ENCODE measurements around the gene MESD. TPM values are rescaled to one million over a fixed set of nuclear protein-coding genes. Genes with fewer than 3 reads are reported as not detected.

Gene MESD
- total RNA-seq, 1 experiment from 2014 or later, result 13.7 TPM

GRCh38 chr15:81000624-81001151, 11.1 kb upstream of the MESD start, which contains the start of gene TLNRD1:
Gene TLNRD1 (plus strand): TSS chr15:81000923. CDS start chr15:81002272, 1,349 bp downstream.
- Histone ChIP-seq H3K4me3 (ENCODE audit: low read length) (peak within 1 kb of the TSS; percentile 83), H3K4me2 (ENCODE audit: low read depth, low read length, poor library complexity, severe bottlenecking) (peak within 1 kb of the TSS; percentile 85), H3K9ac (ENCODE audit: low read length) (peak within 1 kb of the TSS; percentile 94), H2AFZ (ENCODE audit: low read length) (peak within 1 kb of the TSS; percentile 96), H3K9me3 (ENCODE audit: low read length) (no peaks in the 10 kb centered on the region), H3K4me1 (ENCODE audit: low read length) (peaks cover 21% of the 10 kb centered on the region), H3K27me3 (ENCODE audit: low read length) (no peaks in the 10 kb centered on the region; the same call in 1 of the 2 replicates), H3K9me2 (replicated peaks; ENCODE audit: insufficient read depth, low read length) (no peaks in the 10 kb centered on the region), H3K27ac (ENCODE audit: low read length) (no peak within 1 kb of the TSS), H4K20me1 (ENCODE audit: insufficient read depth, low read depth, low read length) (peaks cover 27% of the 10 kb centered on the region), H3K36me3 (ENCODE audit: insufficient read depth, low read length) (no peaks in the 10 kb centered on the region), H3K79me2 (ENCODE audit: low read length) (no peaks in the 10 kb centered on the region)
- peak; percentile 94 for DNase-seq

GRCh38 chr15:81000144-81000623, 10.6 kb upstream of the MESD start:
- H3K4me2 ChIP-seq (ENCODE audit: low read depth, low read length, poor library complexity, severe bottlenecking), result peak overlapping the region; percentile 85
- H3K79me2 ChIP-seq (ENCODE audit: low read length), result no peaks in the 10 kb centered on the region
- H3K9me3 ChIP-seq (ENCODE audit: low read length), result no peaks in the 10 kb centered on the region
- H3K27me3 ChIP-seq (ENCODE audit: low read length), result no peaks in the 10 kb centered on the region; the same call in 1 of the 2 replicates
- H2AFZ ChIP-seq (ENCODE audit: low read length), result peak overlapping the region; percentile 96
- peaks cover 21% of the 10 kb centered on the region for H3K4me1 ChIP-seq (ENCODE audit: low read length)
- peak overlapping the region; percentile 83 for H3K4me3 ChIP-seq (ENCODE audit: low read length)
- H4K20me1 ChIP-seq (ENCODE audit: insufficient read depth, low read depth, low read length), result peaks cover 27% of the 10 kb centered on the region
- peak overlapping the region; percentile 94 for H3K9ac ChIP-seq (ENCODE audit: low read length)
- no peak for DNase-seq
- no peaks in the 10 kb centered on the region for H3K9me2 ChIP-seq (replicated peaks; ENCODE audit: insufficient read depth, low read length)
- no peak overlapping the region for H3K27ac ChIP-seq (ENCODE audit: low read length)
- H3K36me3 ChIP-seq (ENCODE audit: insufficient read depth, low read length), result no peaks in the 10 kb centered on the region

- Histone ChIP-seq H3K27ac (ENCODE audit: low read length) (no peak overlapping the region), H3K4me3 (ENCODE audit: low read length) (peak overlapping the region; percentile 83; the same call in 1 of the 2 replicates), H3K36me3 (ENCODE audit: insufficient read depth, low read length) (no peaks in the 10 kb centered on the region), H3K9me3 (ENCODE audit: low read length) (no peaks in the 10 kb centered on the region), H2AFZ (ENCODE audit: low read length) (no peak overlapping the region), H3K27me3 (ENCODE audit: low read length) (no peaks in the 10 kb centered on the region; the same call in 1 of the 2 replicates), H4K20me1 (ENCODE audit: insufficient read depth, low read depth, low read length) (peaks cover 23% of the 10 kb centered on the region), H3K4me1 (ENCODE audit: low read length) (peaks cover 21% of the 10 kb centered on the region), H3K9ac (ENCODE audit: low read length) (peak overlapping the region; percentile 94; the same call in 1 of the 2 replicates), H3K79me2 (ENCODE audit: low read length) (no peaks in the 10 kb centered on the region), H3K9me2 (replicated peaks; ENCODE audit: insufficient read depth, low read length) (no peaks in the 10 kb centered on the region), H3K4me2 (ENCODE audit: low read depth, low read length, poor library complexity, severe bottlenecking) (peak overlapping the region; percentile 85)
- DNase-seq, result no peak
Measured at GRCh38 chr15:80999623-81000036, 10.0 kb upstream of the MESD start.

- H3K27me3 ChIP-seq (ENCODE audit: low read length), result no peaks in the 10 kb centered on the region; the same call in 1 of the 2 replicates
- no peaks in the 10 kb centered on the region for H3K36me3 ChIP-seq (ENCODE audit: insufficient read depth, low read length)
- H3K9me3 ChIP-seq (ENCODE audit: low read length), result no peaks in the 10 kb centered on the region
- peaks cover 21% of the 10 kb centered on the region for H3K4me1 ChIP-seq (ENCODE audit: low read length)
- no peaks in the 10 kb centered on the region for H3K79me2 ChIP-seq (ENCODE audit: low read length)
- no peak overlapping the region for H3K4me2 ChIP-seq (ENCODE audit: low read depth, low read length, poor library complexity, severe bottlenecking)
- peak; percentile 46 for DNase-seq
- H3K27ac ChIP-seq (ENCODE audit: low read length), result no peak overlapping the region
- no peak overlapping the region for H2AFZ ChIP-seq (ENCODE audit: low read length)
- H3K9ac ChIP-seq (ENCODE audit: low read length), result no peak overlapping the region
- H3K9me2 ChIP-seq (replicated peaks; ENCODE audit: insufficient read depth, low read length), result no peaks in the 10 kb centered on the region
- no peak overlapping the region for H3K4me3 ChIP-seq (ENCODE audit: low read length)
- peaks cover 10% of the 10 kb centered on the region for H4K20me1 ChIP-seq (ENCODE audit: insufficient read depth, low read depth, low read length)
Measured at GRCh38 chr15:80998251-80998650, 8.6 kb upstream of the MESD start.

- Histone ChIP-seq H3K27ac (ENCODE audit: low read length) (no peak overlapping the region), H4K20me1 (ENCODE audit: insufficient read depth, low read depth, low read length) (peaks cover 5% of the 10 kb centered on the region; the same call in 1 of the 2 replicates), H3K79me2 (ENCODE audit: low read length) (no peaks in the 10 kb centered on the region), H3K4me2 (ENCODE audit: low read depth, low read length, poor library complexity, severe bottlenecking) (no peak overlapping the region), H3K9me3 (ENCODE audit: low read length) (no peaks in the 10 kb centered on the region), H2AFZ (ENCODE audit: low read length) (no peak overlapping the region), H3K27me3 (ENCODE audit: low read length) (no peaks in the 10 kb centered on the region; the same call in 1 of the 2 replicates), H3K9me2 (replicated peaks; ENCODE audit: insufficient read depth, low read length) (no peaks in the 10 kb centered on the region), H3K9ac (ENCODE audit: low read length) (no peak overlapping the region), H3K4me1 (ENCODE audit: low read length) (peaks cover 21% of the 10 kb centered on the region), H3K4me3 (ENCODE audit: low read length) (no peak overlapping the region), H3K36me3 (ENCODE audit: insufficient read depth, low read length) (no peaks in the 10 kb centered on the region)
- DNase-seq, result no peak
Measured at GRCh38 chr15:80997692-80998091, 8.1 kb upstream of the MESD start.

GRCh38 chr15:80996247-80996646, 6.6 kb upstream of the MESD start:
- peak; percentile 69 for DNase-seq

GRCh38 chr15:80992441-80992840, 2.8 kb upstream of the MESD start:
- Histone ChIP-seq H3K9me3 (ENCODE audit: low read length) (no peaks in the 10 kb centered on the region), H3K27me3 (ENCODE audit: low read length) (no peaks in the 10 kb centered on the region), H3K9me2 (replicated peaks; ENCODE audit: insufficient read depth, low read length) (no peaks in the 10 kb centered on the region), H3K4me3 (ENCODE audit: low read length) (no peak overlapping the region), H3K9ac (ENCODE audit: low read length) (no peak overlapping the region), H2AFZ (ENCODE audit: low read length) (no peak overlapping the region), H3K4me2 (ENCODE audit: low read depth, low read length, poor library complexity, severe bottlenecking) (no peak overlapping the region), H3K79me2 (ENCODE audit: low read length) (peaks cover 21% of the 10 kb centered on the region), H3K27ac (ENCODE audit: low read length) (no peak overlapping the region), H3K36me3 (ENCODE audit: insufficient read depth, low read length) (no peaks in the 10 kb centered on the region), H3K4me1 (ENCODE audit: low read length) (peaks cover 20% of the 10 kb centered on the region), H4K20me1 (ENCODE audit: insufficient read depth, low read depth, low read length) (no peaks in the 10 kb centered on the region)
- no peak for DNase-seq

More at GRCh38 chr15:80996247-80996646, 6.6 kb upstream of the MESD start:
- H3K4me3 ChIP-seq (ENCODE audit: low read length), result no peak overlapping the region
- no peak overlapping the region for H3K9ac ChIP-seq (ENCODE audit: low read length)
- H3K4me2 ChIP-seq (ENCODE audit: low read depth, low read length, poor library complexity, severe bottlenecking), result no peak overlapping the region
- no peaks in the 10 kb centered on the region for H3K9me2 ChIP-seq (replicated peaks; ENCODE audit: insufficient read depth, low read length)
- H3K4me1 ChIP-seq (ENCODE audit: low read length), result peaks cover 10% of the 10 kb centered on the region
- H3K27me3 ChIP-seq (ENCODE audit: low read length), result no peaks in the 10 kb centered on the region; the same call in 1 of the 2 replicates
- no peak overlapping the region for H2AFZ ChIP-seq (ENCODE audit: low read length)
- no peak overlapping the region for H3K27ac ChIP-seq (ENCODE audit: low read length)
- no peaks in the 10 kb centered on the region for H3K36me3 ChIP-seq (ENCODE audit: insufficient read depth, low read length)
- no peaks in the 10 kb centered on the region for H4K20me1 ChIP-seq (ENCODE audit: insufficient read depth, low read depth, low read length)
- no peaks in the 10 kb centered on the region for H3K9me3 ChIP-seq (ENCODE audit: low read length)
- H3K79me2 ChIP-seq (ENCODE audit: low read length), result no peaks in the 10 kb centered on the region

GRCh38 chr15:80992006-80992405, 2.4 kb upstream of the MESD start:
- H3K9me3 ChIP-seq (ENCODE audit: low read length), result no peaks in the 10 kb centered on the region
- H4K20me1 ChIP-seq (ENCODE audit: insufficient read depth, low read depth, low read length), result no peaks in the 10 kb centered on the region
- no peaks in the 10 kb centered on the region for H3K27me3 ChIP-seq (ENCODE audit: low read length)
- no peaks in the 10 kb centered on the region for H3K36me3 ChIP-seq (ENCODE audit: insufficient read depth, low read length)
- no peak overlapping the region for H3K27ac ChIP-seq (ENCODE audit: low read length)
- H3K4me2 ChIP-seq (ENCODE audit: low read depth, low read length, poor library complexity, severe bottlenecking), result no peak overlapping the region
- no peak overlapping the region for H3K4me3 ChIP-seq (ENCODE audit: low read length)
- H2AFZ ChIP-seq (ENCODE audit: low read length), result no peak overlapping the region
- peaks cover 23% of the 10 kb centered on the region for H3K4me1 ChIP-seq (ENCODE audit: low read length)
- no peak overlapping the region for H3K9ac ChIP-seq (ENCODE audit: low read length)
- peaks cover 26% of the 10 kb centered on the region for H3K79me2 ChIP-seq (ENCODE audit: low read length)
- no peak for DNase-seq
- no peaks in the 10 kb centered on the region for H3K9me2 ChIP-seq (replicated peaks; ENCODE audit: insufficient read depth, low read length)
